Ishikawa (cell line): ENCODE results near the gene SIGLEC11.

Experiments
- CEBPB ChIP-seq: IDR thresholded peaks from 2 replicates; pipeline ENCODE4 v1.6.1; 2012
- CREB1 ChIP-seq: IDR thresholded peaks from 2 replicates; pipeline ENCODE4 v1.6.1; 2012; ENCODE audit warnings: low read depth
- EGR1 ChIP-seq: IDR thresholded peaks from 2 replicates; pipeline ENCODE4 v1.6.1; 2012
- EP300 ChIP-seq: IDR thresholded peaks from 2 replicates; pipeline ENCODE4 v1.6.1; 2012; ENCODE audit warnings: borderline replicate concordance
- FOXM1 ChIP-seq: IDR thresholded peaks from 2 replicates; pipeline ENCODE4 v1.6.1; 2012; ENCODE audit warnings: low read depth, borderline replicate concordance
- MAX ChIP-seq: IDR thresholded peaks from 2 replicates; pipeline ENCODE4 v1.6.1; 2012
- NFIC ChIP-seq: IDR thresholded peaks from 2 replicates; pipeline ENCODE4 v1.6.1; 2012
- RAD21 ChIP-seq: IDR thresholded peaks from 2 replicates; pipeline ENCODE4 v1.6.1; 2012; ENCODE audit warnings: low read depth
- REST ChIP-seq: IDR thresholded peaks from 2 replicates; pipeline ENCODE4 v1.6.1; 2012; ENCODE audit warnings: low read depth, mild to moderate bottlenecking
- TAF1 ChIP-seq: IDR thresholded peaks from 2 replicates; pipeline ENCODE4 v1.6.1; 2012; ENCODE audit warnings: low read depth, mild to moderate bottlenecking
- TCF12 ChIP-seq: IDR thresholded peaks from 2 replicates; pipeline ENCODE4 v1.6.1; 2012; ENCODE audit warnings: low read depth
- TEAD4 ChIP-seq: IDR thresholded peaks from 2 replicates; pipeline ENCODE4 v1.6.1; 2012
- USF1 ChIP-seq: IDR thresholded peaks from 2 replicates; pipeline ENCODE4 v1.6.1; 2012
- YY1 ChIP-seq: IDR thresholded peaks from 2 replicates; pipeline ENCODE4 v1.6.1; 2012; ENCODE audit warnings: low read depth
- ZBTB7A ChIP-seq: IDR thresholded peaks from 2 replicates; pipeline ENCODE4 v1.6.1; 2012; ENCODE audit warnings: low read depth

Gene SIGLEC11

GRCh38 chr19:49988433-49988832 is 27.5 kb upstream of the SIGLEC11 start:
- TF ChIP-seq CEBPB (no peak), MAX (no peak)

GRCh38 chr19:49988007-49988406 is 27.0 kb upstream of the SIGLEC11 start:
- TF ChIP-seq RAD21 (no peak), EGR1 (no peak), EP300 (no peak), CREB1 (no peak), REST (no peak), TEAD4 (no peak), TCF12 (no peak), FOXM1 (no peak), ZBTB7A (no peak), YY1 (no peak), USF1 (no peak), NFIC (no peak), CEBPB (no peak), TAF1 (no peak), MAX (no peak)

GRCh38 chr19:49987159-49987698 is 26.3 kb upstream of the SIGLEC11 start:
- TF ChIP-seq REST: peak; percentile 98
- 0 out of 2 replicates have a peak, but pooled peaks have one; percentile 44 for TF ChIP-seq NFIC
- TF ChIP-seq FOXM1: no peak
- TF ChIP-seq MAX: peak; percentile 98
- TF ChIP-seq CEBPB: no peak
- no peak for TF ChIP-seq EGR1
- peak; percentile 59 for TF ChIP-seq TEAD4
- peak; percentile 34 for TF ChIP-seq RAD21
- peak; percentile 56; the same call in 1 of the 2 replicates for TF ChIP-seq USF1
- no peak for TF ChIP-seq ZBTB7A
- peak; percentile 74; the same call in 1 of the 2 replicates for TF ChIP-seq TCF12
- TF ChIP-seq TAF1: no peak
- peak; percentile 74 for TF ChIP-seq YY1
- TF ChIP-seq CREB1: 0 out of 2 replicates have a peak, but pooled peaks have one; percentile 23
- 0 out of 2 replicates have a peak, but pooled peaks have one; percentile 35 for TF ChIP-seq EP300

- TF ChIP-seq USF1 (no peak), TAF1 (no peak), RAD21 (no peak), ZBTB7A (no peak), REST (no peak), YY1 (no peak), TEAD4 (no peak), NFIC (no peak), CEBPB (no peak), MAX (no peak), TCF12 (no peak), EP300 (no peak)
Observed at GRCh38 chr19:49986354-49986753, 25.4 kb upstream of the SIGLEC11 start.
